NCI-H1436 (cell line): ENCODE measurements around the gene POTEF.
"Not testable (repeated sequence)": the region's sequence is repeated elsewhere in the genome, so short reads cannot be mapped to it uniquely, and the experiment has no call there.

Experiments used
- DNase-seq: peaks from one replicate; lab custom pipeline; 2025; lab: John Stamatoyannopoulos, UW

Gene POTEF

DNA sequence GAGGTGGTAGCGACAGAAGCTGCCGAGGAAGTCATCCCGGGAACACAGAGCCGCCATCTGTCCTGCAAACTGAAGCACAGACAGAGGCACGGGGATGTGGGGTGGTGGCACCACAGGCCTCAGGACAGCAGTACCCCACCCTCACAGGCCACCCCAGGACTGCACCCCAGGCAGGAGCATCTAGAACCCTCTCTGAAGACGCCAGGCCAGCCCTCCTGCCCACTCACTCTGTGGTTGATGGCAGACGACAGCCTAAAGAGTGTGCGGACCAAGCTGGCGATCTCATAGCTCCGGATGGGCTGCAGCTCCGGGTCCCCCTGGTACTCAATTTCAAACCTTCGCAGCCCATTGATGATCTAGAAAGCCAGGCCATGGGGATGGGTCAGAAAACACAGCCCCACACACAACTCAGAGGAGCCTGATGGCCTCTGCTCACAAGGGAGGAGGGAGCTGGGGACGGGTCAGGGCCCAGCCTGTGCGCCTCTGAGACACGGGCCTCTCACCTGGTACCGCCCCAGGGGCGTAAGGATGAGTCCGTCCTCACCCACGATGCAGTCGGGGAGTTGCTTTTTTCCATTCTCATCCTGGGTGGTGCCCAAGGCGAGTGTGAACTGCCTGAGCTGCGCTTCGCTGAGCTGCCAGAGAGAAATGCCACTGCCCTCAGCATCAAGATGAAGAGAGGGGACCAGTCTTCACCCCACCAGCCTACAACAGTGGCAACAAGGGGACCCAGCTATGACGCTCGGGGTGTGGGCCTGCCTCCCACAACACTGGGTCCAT is 24.0 kb upstream of the POTEF start:
- DNase-seq, result no peak

GRCh38 chr2:130152136-130152815 is 23.3 kb upstream of the POTEF start:
- not testable (repeated sequence) for DNase-seq

DNA sequence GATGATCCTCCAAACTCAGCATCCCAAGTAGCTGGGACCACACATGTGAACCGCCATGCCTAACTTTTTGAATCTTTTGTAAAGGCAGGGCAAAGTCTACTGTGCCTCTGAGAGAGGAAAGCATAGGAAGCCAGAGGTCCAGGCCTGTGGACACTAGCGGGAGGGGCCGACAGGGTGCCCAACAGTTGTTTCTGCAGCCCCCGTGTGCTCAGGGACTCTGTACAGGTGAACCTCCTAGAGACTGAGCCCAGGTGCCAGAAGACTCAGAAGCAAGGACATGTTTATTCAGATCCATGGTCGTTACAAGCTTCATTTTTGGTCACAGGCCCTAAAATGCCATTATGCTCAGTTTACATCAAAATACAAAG is 22.1 kb upstream of the POTEF start:
- not testable (repeated sequence) for DNase-seq

DNA sequence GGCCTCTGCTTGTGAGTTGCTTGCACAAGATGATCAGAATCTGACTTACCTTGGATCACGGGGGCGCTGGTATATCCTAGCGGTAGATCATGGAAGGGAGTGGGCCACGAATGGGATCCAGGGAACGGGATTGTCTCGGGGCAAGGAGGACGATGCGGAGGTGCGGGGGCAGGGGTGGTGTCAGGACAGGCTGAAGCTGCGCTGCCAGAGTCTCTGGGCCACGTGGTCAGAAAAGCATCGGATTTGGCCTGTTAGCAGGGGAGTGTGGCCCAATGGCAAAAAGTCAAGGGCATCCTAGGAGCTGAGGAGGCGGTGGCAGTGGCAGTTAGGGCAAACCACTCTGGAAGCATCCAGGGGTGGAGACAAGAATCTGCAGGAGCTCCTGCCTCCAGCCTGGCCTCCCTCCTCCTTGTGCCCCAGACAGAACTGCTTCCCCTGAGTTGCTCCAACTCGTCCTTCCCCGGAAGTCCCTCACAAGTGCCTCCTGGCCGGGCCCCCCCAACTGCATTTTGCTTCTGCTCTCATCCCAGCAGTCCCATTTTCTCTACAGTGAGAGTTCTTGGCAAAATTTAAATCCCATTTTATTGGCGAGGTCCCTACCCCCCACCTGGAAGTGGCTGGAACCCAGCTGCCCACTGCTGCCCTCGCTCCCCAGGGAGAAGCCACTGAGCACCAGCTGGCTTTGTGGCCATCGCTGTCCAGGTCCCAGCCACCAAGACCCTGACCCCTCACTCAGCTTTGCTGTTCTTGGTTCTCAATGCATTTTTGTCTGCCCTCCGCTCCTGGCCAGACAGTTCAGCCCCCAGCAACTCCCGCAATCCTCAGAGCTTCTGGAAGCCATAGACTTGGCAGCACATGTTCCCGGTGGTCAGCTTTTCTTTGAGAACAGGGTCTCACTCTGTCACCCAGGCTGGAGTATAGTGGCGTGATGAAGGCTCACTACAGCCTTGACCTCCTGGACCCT is 21.4 kb upstream of the POTEF start:
- no peak for DNase-seq

DNA sequence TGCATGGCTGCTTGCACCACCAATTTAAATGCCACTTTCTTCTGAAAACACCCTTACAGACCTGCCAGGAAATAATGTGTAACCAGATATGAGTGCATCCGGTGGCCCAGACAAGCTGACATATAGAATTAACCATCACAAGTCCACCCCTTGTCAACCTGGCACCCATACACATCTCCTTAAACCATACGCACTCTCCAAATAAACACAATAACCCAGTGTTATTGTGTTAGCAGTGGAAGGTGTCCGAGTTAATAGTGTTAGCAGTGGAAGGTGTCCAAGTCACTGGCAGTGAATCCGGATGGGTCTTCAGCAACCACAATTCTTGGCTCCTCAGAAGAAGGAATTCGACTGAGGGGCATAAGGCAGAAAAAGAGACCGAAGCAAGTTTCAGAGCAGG is 19.5 kb upstream of the POTEF start:
- not testable (repeated sequence) for DNase-seq

- peak; percentile 55 for DNase-seq
Measured at GRCh38 chr2:130145006-130145414, 16.0 kb upstream of the POTEF start, which contains the start of gene CCDC74B. Gene CCDC74B, minus strand, starts transcription at chr2:130145112. Its CDS starts 116 bp downstream, at chr2:130144996.

GRCh38 chr2:130143266-130144039 is 14.4 kb upstream of the POTEF start:
- DNase-seq, result not testable (repeated sequence)

DNA sequence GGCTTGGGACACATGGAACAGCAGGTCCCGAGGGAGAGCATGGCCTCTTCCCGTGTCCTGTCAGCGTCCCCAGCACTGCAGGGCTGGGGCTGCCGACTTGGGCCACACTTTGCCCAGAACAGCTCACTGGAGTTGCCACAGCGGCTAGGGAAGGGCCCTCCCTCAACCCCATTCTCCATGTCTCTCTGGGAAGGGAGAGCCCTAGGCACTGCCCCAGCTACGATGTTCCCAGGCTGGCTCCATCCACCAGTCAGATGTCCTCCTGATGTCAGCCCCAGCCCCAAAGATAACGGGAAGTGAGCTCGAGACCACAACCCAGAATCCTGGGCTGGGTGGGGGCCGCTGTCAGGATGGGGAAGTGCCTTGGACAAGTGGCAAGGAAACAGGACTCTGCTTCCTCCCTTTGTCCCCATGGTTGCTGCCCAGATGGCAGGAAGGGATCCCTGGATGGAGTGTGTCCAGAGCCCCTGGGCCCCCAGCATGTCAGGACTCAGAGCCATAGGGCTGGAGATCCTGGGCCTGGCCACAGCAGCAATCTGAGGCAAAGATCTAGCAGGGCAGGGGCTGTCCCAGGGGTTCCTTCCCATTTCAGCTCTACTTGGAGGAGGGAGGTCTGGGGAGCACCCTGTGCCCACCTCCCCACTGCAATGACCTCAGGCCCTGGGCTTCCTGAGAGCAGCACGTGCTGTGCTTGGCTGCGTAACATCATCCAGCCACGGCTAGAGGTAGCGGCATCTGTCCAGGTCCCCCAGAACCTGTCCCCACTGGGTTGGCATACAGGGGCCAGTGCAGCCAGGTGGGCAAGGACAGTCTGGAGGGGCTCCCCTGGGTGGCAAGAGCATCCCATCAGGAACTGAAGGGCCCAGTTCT is 13.6 kb upstream of the POTEF start:
- not testable (repeated sequence) for DNase-seq

DNA sequence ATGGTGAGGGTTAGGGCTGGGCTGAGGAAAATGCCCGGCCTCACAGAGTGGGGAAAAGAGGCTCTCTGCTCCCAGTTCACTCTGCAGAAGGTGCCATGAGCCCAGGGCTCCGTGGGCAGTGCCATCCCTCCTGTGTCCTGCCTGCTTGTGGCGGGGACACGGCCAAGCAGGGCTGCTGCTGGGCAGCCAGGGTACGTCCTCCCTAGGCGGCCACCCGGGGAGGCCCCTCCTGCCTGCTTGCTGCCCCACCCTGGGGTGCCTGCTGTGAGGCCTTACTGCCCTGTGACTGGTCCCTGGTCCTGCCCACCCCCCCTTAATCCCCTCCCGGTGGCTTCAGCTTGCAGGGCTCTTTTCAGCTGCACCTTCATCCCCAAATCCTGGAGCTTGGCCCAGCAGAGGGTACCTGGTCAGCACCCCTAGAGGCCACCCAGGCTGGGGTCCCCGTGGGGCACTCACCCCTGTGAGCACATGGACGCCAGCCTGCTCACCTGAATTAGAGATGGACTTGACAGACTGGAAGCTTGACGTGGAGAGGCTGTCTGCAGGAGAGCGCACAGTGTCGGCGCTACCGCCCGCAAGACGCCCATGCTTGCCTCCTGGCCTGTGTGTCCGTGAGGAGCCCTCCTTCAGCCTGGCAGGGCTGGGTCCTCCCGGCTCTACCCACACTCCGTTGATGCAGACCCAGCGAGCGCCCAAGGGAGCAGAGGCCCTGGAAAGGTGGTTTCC is 12.8 kb upstream of the POTEF start:
- not testable (repeated sequence) for DNase-seq

DNA sequence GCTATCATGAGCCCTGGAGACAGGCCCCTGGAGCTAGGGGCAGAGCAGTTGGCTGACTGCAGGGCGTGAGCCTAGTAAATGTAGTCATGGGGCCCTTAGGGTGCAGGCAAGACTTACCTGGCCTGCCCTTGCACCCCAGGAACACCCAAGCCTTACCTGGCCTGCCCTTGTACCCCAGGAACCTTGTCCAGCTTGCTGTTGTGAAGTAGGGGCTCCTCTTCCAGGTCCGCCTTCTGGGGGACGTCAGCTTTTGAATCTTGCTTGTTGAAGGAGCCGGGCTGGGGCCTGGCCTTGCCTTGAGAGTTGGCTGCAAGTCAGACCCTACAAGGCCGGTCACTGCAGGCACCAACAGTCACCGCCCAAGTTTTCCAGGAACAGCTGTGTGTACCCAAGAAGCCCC is 12.0 kb upstream of the POTEF start:
- not testable (repeated sequence) for DNase-seq

- not testable (repeated sequence) for DNase-seq
Measured at GRCh38 chr2:130140516-130140915, 11.5 kb upstream of the POTEF start.

- not testable (repeated sequence) for DNase-seq
Measured at GRCh38 chr2:130139331-130140280, 10.6 kb upstream of the POTEF start.

- not testable (repeated sequence) for DNase-seq
Measured at GRCh38 chr2:130138841-130139251, 9.8 kb upstream of the POTEF start.

DNA sequence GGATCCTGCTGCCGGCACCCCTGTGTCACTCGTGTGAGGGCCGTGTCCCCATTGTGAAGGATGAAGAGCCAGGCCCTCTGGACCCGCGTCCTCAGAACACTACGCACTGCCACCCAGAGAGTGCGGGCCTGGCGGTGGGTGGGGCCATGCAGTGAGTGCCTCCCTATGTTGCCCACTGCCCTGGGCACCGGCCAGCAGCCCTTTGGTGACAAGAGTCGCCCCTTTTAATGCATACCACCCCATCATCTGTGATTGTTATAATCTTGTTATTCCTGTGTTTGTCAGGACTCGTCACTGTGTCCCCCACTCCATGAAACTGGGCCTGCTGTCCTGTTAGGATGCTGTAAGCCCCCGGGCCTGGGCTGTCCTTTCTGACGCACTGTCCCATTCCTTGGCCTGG is 9.3 kb upstream of the POTEF start:
- not testable (repeated sequence) for DNase-seq

DNA sequence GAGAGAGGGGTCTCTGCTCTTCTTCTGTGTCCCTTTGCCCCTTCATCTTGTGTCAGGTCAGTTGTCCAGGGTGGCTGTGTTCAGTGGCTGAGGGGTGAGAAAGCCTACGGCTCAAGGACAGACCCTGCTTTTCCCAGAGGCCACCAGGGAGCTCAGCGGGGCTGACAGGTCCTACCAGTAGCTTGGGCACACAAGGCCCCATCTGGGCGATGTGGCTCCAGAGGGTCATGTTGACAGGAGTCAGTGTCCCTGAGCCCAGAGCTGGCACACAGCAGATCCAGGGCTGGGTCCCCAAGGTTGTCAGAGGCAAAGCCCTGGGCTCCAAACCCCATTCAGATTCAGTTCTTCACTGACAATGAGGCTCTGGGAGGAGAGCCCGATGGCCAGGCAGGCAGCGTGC is 8.1 kb upstream of the POTEF start:
- not testable (repeated sequence) for DNase-seq

DNA sequence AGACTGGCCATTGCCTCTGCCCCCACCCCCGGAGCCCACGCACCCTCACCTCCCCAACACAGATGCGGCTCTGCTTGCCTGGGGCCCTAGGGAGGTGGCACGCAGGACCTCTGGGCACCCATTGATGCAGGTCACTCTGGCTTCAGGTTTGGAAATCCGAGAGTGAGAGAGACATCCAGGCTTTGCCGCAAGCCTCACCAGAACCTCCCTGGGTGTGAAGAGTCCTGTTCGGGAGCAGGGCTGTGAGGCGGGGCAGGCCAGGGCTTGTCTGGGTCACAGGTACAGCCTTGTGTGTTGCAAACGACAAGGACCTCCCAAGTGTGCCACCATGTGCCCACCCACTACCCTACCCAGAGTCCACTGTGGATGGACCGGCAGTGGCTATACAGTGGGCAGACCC is 7.5 kb upstream of the POTEF start:
- DNase-seq, result not testable (repeated sequence)

DNA sequence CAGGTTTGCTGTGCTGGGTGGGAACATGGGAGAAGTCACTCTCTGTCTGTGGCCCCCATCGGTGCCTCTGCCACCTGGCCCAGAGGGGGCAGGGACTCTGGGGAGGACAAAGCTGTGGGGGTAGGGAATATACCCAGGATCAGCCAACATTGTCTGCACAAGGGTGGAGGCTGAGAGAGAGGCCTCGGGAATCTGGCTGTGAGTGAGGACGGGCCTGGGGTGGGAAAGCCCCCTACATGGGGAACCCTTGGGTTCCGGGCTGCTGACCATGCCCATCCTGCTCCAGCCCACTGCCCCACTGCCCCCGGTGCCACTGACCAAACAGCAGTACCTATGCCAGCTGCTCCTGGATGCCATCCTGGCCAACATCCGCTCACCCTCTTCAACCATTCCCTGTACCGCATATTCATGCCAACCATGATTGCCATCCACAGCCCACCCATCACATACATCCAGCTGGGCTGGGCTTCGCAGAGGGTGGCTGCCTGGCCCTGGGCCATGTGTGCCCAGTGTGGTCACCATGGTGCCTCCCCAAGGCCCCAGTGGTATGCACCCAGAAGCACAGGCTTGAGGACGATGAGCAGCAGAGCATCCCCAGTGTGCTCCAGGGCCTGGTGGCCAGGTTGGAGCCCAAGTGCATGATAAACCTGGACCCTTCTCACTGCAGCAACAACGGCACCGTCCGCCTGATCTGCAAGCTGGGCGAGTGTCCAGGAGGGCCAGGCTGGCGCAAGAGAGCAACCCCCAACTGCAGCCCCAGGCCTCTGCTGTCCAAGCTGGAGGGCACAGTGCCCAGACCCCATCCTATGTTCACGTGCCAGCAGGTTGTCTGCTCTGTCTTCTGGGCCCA is 6.9 kb upstream of the POTEF start:
- no peak for DNase-seq

- not testable (repeated sequence) for DNase-seq
Measured at GRCh38 chr2:130128464-130128863, 558 bp downstream of the POTEF start.
